ENCODE data around the gene ZNF426. TPM values are rescaled to one million over a fixed set of nuclear protein-coding genes. Genes with fewer than 3 reads are reported as not detected.
A peak's percentile ranks its signal among the peaks of the same experiment; 100 is the strongest.
"Not testable (repeated sequence)": the region's sequence is repeated elsewhere in the genome, so short reads cannot be mapped to it uniquely, and the experiment has no call there.

The ZNF426 gene
- 10 to 100 TPM; 14.3 to 19.5 (median 17.7) TPM for polyA plus RNA-seq (ENCODE audit: low read depth in 6 of 6)

- peak within 1 kb of the TSS; percentile 97 to 99 (median 98) for H3K27ac Mint-ChIP-seq
- H3K27me3 Mint-ChIP-seq, result no peaks in the 10 kb centered on the region
- peak; percentile 80 for DNase-seq
- H3K4me1 Mint-ChIP-seq, result peaks cover 20 to 43% (median 22%) of the 10 kb centered on the region in 3 donors
- H3K4me3 Mint-ChIP-seq, result peak within 1 kb of the TSS; percentile 90 to 100 (median 98)
- peaks cover 30 to 45% of the 10 kb centered on the region in 2 donors for H3K36me3 Mint-ChIP-seq
- peaks cover 5 to 20% (median 13%) of the 10 kb centered on the region in 7 donors for H3K9me3 Mint-ChIP-seq
- peak; percentile 97 for ATAC-seq (ENCODE audit: low read depth in 2 of 2)
These were observed at the start of gene ZNF426 for GRCh38 chr19:9538183-9539058. TSS of gene ZNF426 (minus strand) at chr19:9538645. CDS start at chr19:9536232, 2,413 bp downstream.

DNA sequence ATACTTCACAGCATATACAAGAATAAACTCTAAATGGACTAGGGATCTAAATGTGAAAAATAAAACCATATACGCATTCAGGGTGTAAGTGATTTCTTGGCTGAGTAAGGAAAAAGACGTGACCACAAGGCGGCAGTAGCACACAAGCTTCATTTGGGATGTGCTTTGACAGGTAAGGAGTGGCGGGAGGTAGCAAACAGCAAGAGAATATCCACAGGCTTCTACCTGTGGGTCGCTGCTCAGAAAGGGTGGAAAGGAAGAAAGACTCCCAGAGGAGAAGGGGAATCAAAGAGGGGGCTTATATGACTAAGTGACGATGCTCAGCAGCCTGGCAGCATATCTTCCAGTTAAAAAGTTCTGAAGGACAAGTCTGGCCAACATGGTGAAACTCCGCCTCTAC lies 48.3 kb upstream of the ZNF426 start:
- H3K27me3 Mint-ChIP-seq, result peaks cover 5 to 37% (median 20%) of the 10 kb centered on the region in 3 donors
- ATAC-seq (ENCODE audit: low read depth in 2 of 2) (peak; percentile 51 to 59), DNase-seq (peak; percentile 60)
- H3K4me1 Mint-ChIP-seq, result peaks cover 10 to 29% (median 13%) of the 10 kb centered on the region in 3 donors
- peak overlapping the region in 2 of 8 donors; percentile 5 to 6 for H3K4me3 Mint-ChIP-seq
- no peaks in the 10 kb centered on the region for H3K36me3 Mint-ChIP-seq
- peak overlapping the region in 1 of 6 donors; percentile 38 for H3K27ac Mint-ChIP-seq
- no peaks in the 10 kb centered on the region for H3K9me3 Mint-ChIP-seq

DNA sequence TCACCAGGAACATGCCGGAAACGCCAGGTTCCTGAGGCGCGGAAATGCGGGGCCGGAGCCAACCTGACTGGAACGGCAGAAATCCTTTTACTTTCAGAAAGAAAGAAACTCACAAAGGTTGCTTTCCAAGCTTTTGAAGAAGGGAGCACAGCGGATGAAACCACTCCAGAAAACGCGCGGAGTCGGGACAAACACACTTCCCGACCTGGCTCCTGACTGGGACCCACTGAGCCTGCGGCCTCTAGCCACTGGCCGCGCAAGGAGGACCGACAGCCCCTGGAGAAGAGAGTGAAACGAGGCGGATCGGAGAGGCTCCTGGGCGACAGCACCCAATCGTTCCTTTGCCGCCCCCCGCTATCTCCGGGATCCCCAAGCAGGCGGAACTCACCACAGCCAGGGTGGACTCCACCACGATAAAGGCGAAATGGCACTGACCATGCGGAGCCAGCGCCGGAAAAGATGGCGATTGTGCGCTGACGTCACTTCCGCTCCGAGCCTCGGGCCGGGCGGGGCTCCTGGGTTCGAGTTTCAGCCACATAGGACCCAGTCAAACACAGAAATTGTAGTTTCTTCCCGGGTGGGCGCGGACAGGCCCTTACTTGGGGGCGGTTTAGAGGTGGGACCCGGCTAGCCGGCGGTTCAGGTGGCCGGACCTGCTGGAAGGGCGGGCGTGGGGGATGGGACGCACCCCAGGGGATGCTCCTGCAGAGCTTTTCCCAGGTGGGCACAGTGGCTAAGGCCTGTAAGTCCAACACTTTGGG lies 45.8 kb upstream of the ZNF426 start, which contains the start of gene ZNF121:
TSS of gene ZNF121 (minus strand) at position 432 of the 761 bp plus-strand sequence. CDS start 16,407 bp downstream, outside the sequence.
- Mint-ChIP-seq H3K9me3 (no peaks in the 10 kb centered on the region), H3K36me3 (no peaks in the 10 kb centered on the region), H3K27me3 (peaks cover 5 to 12% (median 8%) of the 10 kb centered on the region in 3 donors), H3K4me3 (peak within 1 kb of the TSS; percentile 92 to 100 (median 96)), H3K4me1 (peaks cover 24 to 54% (median 24%) of the 10 kb centered on the region in 3 donors), H3K27ac (peak within 1 kb of the TSS; percentile 95 to 99 (median 98))
- DNase-seq, result peak; percentile 79
- ATAC-seq (ENCODE audit: low read depth in 2 of 2), result peak; percentile 91

- not testable (repeated sequence) for H3K36me3 Mint-ChIP-seq; DNase-seq; H3K9me3 Mint-ChIP-seq; H3K27me3 Mint-ChIP-seq; ATAC-seq (ENCODE audit: low read depth in 2 of 2)
- peaks cover 33 to 69% (median 38%) of the 10 kb centered on the region in 3 donors for H3K4me1 Mint-ChIP-seq
- H3K4me3 Mint-ChIP-seq, result peak overlapping the region; percentile 37 to 92 (median 83)
- H3K27ac Mint-ChIP-seq, result peak overlapping the region in 5 of 6 donors; percentile 19 to 95 (median 67)
These were observed 43.8 kb upstream of the ZNF426 start for GRCh38 chr19:9582081-9582725.

DNA sequence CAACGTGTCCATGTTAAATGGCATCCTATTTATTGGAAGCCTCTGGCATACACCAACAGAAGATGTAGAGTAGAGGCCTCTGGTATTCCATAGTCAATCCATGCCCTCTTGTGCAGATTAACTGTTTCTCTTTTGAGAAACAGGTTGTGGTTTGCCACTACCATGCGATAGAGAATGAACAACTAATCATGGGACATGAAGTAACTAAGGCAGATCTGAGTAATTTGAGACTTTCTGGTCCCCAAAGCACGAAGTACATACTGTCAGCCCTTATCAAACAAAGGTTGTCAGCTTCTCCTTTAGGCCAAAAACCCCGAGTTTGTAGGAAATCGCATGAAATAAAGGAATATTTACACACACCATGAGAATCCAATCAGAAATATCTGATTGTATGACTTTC lies 42.3 kb upstream of the ZNF426 start:
- Mint-ChIP-seq H3K27ac (no peak overlapping the region), H3K4me3 (peak overlapping the region in 2 of 8 donors; percentile 66 to 85), H3K27me3 (no peaks in the 10 kb centered on the region), H3K4me1 (peaks cover 35 to 81% (median 44%) of the 10 kb centered on the region in 3 donors), H3K9me3 (peaks cover 0 to 18% (median 12%) of the 10 kb centered on the region in 7 donors), H3K36me3 (peaks cover 2 to 8% of the 10 kb centered on the region in 2 donors)
- DNase-seq (no peak), ATAC-seq (ENCODE audit: low read depth in 2 of 2) (no peak)

GRCh38 chr19:9570255-9570654 lies 31.8 kb upstream of the ZNF426 start:
- Mint-ChIP-seq H3K36me3 (peaks cover 57 to 58% of the 10 kb centered on the region in 2 donors), H3K4me1 (peaks cover 18 to 28% (median 21%) of the 10 kb centered on the region in 3 donors), H3K27me3 (no peaks in the 10 kb centered on the region), H3K9me3 (peaks cover 19 to 92% (median 73%) of the 10 kb centered on the region in 7 donors), H3K4me3 (peak overlapping the region in 1 of 8 donors; percentile 53), H3K27ac (no peak overlapping the region)
- ATAC-seq (ENCODE audit: low read depth in 2 of 2) (no peak), DNase-seq (no peak)

DNA sequence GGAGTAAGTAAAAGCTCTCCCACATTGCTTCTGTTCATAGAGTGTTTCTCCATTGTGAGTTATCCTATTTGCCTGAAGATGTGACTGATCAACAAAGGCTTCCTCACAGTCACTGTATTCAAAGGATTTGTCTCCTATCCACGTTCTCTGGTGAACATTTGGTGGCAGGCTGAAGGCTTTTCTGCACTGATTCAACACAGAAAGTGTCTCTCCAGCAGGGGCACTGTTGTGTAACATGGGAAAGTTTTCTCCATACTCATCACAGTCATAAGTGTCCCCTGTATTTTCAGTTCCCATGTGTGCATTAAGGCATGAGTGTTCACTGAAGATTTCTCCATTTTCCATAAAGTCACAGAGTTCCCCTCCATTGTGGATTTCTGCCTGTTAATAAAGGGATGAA lies 28.3 kb upstream of the ZNF426 start:
- H3K9me3 Mint-ChIP-seq, result peaks cover 11 to 90% (median 69%) of the 10 kb centered on the region in 7 donors
- no peak overlapping the region for H3K27ac Mint-ChIP-seq
- H3K4me3 Mint-ChIP-seq, result no peak overlapping the region
- peaks cover 51 to 67% of the 10 kb centered on the region in 2 donors for H3K36me3 Mint-ChIP-seq
- DNase-seq (no peak), ATAC-seq (ENCODE audit: low read depth in 2 of 2) (no peak)
- H3K27me3 Mint-ChIP-seq, result no peaks in the 10 kb centered on the region
- H3K4me1 Mint-ChIP-seq, result peaks cover 0 to 6% (median 5%) of the 10 kb centered on the region in 3 donors

DNA sequence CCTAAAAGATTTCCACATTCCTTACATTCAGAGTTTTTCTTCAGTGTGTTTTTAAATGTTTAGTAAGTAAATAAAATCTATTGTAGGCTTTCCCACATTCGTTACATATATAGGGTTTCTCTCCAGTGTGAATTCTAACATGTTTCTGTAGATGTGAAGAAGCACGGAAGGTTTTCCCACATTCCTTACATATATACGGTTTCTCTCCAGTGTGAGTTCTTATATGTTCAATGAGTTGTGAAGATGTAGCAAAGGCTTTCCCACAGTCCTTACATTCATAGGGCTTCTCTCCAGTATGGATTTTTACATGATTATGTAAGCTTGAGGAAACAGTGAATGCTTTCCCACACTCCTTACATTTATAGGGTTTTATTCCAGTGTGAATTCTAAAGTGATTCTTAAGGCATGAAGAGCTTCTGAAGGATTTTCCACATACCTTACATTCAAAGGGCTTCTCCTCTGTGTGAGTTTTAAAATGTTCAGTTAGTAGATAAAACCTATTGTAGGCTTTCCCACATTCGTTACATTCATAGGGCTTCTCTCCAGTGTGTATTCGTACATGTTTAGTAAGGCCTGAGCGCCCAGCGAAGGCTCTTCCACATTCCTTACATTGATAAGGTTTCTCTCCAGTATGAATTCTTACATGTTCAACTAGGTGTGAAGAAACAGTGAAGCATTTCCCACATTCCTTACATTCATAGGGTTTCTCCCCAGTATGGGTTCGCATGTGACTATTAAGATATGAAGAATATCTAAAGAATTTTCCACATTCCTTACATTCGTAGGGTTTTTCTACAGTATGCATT lies 27.7 kb upstream of the ZNF426 start:
- H3K4me3 Mint-ChIP-seq, result peak overlapping the region in 1 of 8 donors; percentile 1
- no peak overlapping the region for H3K27ac Mint-ChIP-seq
- H3K9me3 Mint-ChIP-seq, result peaks cover 11 to 90% (median 68%) of the 10 kb centered on the region in 7 donors
- H3K36me3 Mint-ChIP-seq, result peaks cover 52 to 73% of the 10 kb centered on the region in 2 donors
- H3K4me1 Mint-ChIP-seq, result peaks cover 0 to 5% (median 3%) of the 10 kb centered on the region in 3 donors
- DNase-seq, result no peak
- no peak for ATAC-seq (ENCODE audit: low read depth in 2 of 2)
- no peaks in the 10 kb centered on the region for H3K27me3 Mint-ChIP-seq

- DNase-seq (no peak), ATAC-seq (ENCODE audit: low read depth in 2 of 2) (no peak)
- Mint-ChIP-seq H3K27ac (peak overlapping the region in 1 of 6 donors; percentile 44), H3K4me1 (no peaks in the 10 kb centered on the region), H3K36me3 (peaks cover 17% of the 10 kb centered on the region in 2 donors), H3K4me3 (no peak overlapping the region), H3K9me3 (peaks cover 6 to 30% (median 18%) of the 10 kb centered on the region in 7 donors), H3K27me3 (no peaks in the 10 kb centered on the region)
These were observed 14.3 kb upstream of the ZNF426 start for GRCh38 chr19:9552536-9553274.

DNA sequence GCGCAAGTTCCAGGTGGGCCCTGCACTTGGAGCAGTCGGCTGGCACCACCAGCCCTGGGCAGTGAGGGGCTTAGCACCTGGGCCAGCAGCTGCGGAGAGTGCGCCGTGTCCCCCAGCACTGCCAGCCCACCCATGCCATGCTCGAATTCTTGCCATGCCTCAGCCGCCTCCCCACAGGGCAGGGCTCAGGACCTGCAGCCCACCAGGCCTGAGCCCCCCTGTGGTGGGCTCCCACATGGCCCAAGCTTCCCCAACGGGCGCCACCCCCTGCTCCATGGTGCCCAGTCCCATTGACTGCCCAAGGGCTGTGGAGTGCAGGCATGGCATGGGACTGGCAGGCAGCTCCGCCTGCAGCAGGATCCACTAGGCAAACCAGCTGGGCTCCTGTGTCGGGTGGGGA lies 9.4 kb upstream of the ZNF426 start:
- H3K4me3 Mint-ChIP-seq, result no peak overlapping the region
- H3K36me3 Mint-ChIP-seq, result peaks cover 12 to 17% of the 10 kb centered on the region in 2 donors
- DNase-seq, result no peak
- H3K9me3 Mint-ChIP-seq, result peaks cover 6 to 20% (median 16%) of the 10 kb centered on the region in 7 donors
- no peak for ATAC-seq (ENCODE audit: low read depth in 2 of 2)
- no peaks in the 10 kb centered on the region for H3K4me1 Mint-ChIP-seq
- peaks cover 0 to 6% (median 0%) of the 10 kb centered on the region in 3 donors for H3K27me3 Mint-ChIP-seq
- no peak overlapping the region for H3K27ac Mint-ChIP-seq

DNA sequence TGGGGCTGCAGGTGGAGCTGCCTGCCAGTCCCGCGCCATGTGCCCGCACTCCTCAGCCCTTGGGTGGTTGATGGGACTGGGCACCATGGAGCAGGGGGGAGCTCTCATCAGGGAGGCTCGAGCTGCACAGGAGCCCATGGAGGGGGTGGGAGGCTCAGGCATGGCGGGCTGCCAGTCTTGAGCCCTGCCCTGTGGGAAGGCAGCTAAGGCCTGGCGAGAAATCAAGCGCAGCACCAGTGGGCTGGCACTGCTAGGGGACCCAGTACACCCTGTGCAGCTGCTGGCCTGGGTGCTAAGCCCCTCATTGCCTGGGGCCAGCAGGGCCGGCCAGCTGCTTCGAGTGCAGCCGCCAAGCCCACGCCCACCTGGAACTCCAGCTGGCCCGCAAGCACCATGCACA lies 2.8 kb upstream of the ZNF426 start:
- H3K9me3 Mint-ChIP-seq, result peaks cover 4 to 13% (median 5%) of the 10 kb centered on the region in 7 donors
- DNase-seq; H3K4me3 Mint-ChIP-seq; H3K27me3 Mint-ChIP-seq; H3K27ac Mint-ChIP-seq; ATAC-seq (ENCODE audit: low read depth in 2 of 2): not testable (repeated sequence)
- peaks cover 20 to 38% (median 22%) of the 10 kb centered on the region in 3 donors for H3K4me1 Mint-ChIP-seq
- peaks cover 8 to 22% of the 10 kb centered on the region in 2 donors for H3K36me3 Mint-ChIP-seq

Data from naive B cell (primary cell).